ENCODE measurements around the gene PRXL2B. TPM values are rescaled to one million over a fixed set of nuclear protein-coding genes. Genes with fewer than 3 reads are reported as not detected.

The PRXL2B gene
- total RNA-seq, 4 donors from 2014 or later: 0.51 to 20.5 (median 13.2) TPM

DNA sequence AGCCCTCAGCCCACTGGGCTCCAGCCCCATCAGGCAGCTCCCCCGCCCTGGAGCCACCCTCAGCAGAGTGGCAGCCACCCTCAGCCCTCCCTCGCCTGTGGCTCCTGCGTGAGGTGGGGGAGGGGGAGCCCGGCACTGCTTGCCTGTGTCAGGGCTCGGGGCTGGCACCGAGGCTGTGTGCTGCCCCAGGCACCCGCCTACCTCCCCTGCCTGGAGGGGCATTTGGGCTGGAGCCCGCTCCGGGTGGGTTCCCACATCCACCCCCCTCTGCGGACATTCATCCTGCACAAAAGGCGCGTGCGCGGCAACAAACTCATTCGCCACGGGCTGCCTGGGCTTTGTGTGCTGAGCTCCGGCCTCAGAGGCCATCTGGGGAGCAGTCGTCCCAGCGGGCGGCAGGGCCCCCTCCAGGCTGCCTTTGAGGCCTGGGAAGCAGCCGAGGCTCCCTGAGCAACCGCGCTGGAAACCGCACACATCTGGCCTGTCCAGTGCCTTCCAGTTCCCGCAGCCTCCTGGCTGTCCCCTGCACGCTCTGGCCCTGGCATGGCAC is 43.0 kb upstream of the PRXL2B start:
- Histone ChIP-seq H3K4me1 (peaks cover 0 to 23% of the 10 kb centered on the region in 2 donors), H3K36me3 (no peaks in the 10 kb centered on the region), H3K27me3 (no peaks in the 10 kb centered on the region), H3K4me3 (no peak overlapping the region), H3K27ac (no peak overlapping the region), H3K9me3 (no peaks in the 10 kb centered on the region)
- no peak for TF ChIP-seq POLR2A (IDR thresholded peaks at IDR 0.05)
- TF ChIP-seq, protein P1, sequence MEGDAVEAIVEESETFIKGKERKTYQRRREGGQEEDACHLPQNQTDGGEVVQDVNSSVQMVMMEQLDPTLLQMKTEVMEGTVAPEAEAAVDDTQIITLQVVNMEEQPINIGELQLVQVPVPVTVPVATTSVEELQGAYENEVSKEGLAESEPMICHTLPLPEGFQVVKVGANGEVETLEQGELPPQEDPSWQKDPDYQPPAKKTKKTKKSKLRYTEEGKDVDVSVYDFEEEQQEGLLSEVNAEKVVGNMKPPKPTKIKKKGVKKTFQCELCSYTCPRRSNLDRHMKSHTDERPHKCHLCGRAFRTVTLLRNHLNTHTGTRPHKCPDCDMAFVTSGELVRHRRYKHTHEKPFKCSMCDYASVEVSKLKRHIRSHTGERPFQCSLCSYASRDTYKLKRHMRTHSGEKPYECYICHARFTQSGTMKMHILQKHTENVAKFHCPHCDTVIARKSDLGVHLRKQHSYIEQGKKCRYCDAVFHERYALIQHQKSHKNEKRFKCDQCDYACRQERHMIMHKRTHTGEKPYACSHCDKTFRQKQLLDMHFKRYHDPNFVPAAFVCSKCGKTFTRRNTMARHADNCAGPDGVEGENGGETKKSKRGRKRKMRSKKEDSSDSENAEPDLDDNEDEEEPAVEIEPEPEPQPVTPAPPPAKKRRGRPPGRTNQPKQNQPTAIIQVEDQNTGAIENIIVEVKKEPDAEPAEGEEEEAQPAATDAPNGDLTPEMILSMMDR (IDR thresholded peaks at IDR 0.05): no peak
- DNase-seq: no peak
- intact Hi-C loops (cut with DNase I; ENCODE audit: low total_unique reads): no loop called here

DNA sequence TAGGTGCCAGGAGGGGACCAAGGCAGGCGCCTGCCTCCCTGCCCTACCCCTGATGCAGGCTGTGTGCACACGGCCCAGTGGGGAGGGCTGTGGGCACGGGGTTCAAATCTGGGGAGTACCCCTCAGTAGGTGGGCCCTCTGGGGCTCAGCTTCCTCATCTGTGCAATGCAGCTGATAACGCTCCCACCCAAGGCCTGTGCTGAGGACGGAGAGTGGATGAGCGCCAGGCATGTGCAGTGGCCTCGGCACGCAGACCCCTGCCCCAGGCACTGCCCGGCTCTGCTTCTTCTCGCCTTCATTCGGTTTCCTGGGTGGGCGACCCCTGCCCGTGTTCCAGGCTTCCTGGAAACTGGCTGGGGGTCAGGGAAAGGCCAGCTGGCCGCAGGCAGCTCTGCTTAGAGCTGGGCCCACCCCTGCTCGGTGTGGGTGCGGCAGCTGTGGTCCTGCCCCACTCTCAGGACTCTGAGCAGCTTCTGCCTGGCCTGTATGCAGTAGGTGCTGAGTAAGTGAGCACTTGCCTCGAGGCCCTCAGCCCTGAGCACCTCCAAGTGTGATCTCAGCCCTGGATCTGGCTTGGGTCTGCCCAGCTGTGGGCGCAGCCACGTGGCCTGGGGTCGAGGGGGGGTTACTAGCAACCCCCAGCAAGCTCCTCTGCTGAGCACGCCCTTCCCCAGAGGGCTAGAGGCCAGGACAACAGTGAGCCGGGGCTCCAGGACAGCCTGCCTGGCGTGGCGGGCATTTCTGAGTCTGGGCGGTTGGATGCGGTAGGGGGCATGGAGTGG is 42.3 kb upstream of the PRXL2B start:
- intact Hi-C loops (cut with DNase I; ENCODE audit: low total_unique reads): no loop called here
- no peak overlapping the region for H3K4me3 ChIP-seq
- DNase-seq: no peak
- H3K4me1 ChIP-seq: peaks cover 0 to 27% of the 10 kb centered on the region in 2 donors
- no peaks in the 10 kb centered on the region for H3K27me3 ChIP-seq
- no peaks in the 10 kb centered on the region for H3K36me3 ChIP-seq
- no peaks in the 10 kb centered on the region for H3K9me3 ChIP-seq
- TF ChIP-seq POLR2A (IDR thresholded peaks at IDR 0.05): no peak
- TF ChIP-seq, protein P1 (IDR thresholded peaks at IDR 0.05): no peak
- H3K27ac ChIP-seq: peak overlapping the region in 1 of 2 donors; percentile 84

DNA sequence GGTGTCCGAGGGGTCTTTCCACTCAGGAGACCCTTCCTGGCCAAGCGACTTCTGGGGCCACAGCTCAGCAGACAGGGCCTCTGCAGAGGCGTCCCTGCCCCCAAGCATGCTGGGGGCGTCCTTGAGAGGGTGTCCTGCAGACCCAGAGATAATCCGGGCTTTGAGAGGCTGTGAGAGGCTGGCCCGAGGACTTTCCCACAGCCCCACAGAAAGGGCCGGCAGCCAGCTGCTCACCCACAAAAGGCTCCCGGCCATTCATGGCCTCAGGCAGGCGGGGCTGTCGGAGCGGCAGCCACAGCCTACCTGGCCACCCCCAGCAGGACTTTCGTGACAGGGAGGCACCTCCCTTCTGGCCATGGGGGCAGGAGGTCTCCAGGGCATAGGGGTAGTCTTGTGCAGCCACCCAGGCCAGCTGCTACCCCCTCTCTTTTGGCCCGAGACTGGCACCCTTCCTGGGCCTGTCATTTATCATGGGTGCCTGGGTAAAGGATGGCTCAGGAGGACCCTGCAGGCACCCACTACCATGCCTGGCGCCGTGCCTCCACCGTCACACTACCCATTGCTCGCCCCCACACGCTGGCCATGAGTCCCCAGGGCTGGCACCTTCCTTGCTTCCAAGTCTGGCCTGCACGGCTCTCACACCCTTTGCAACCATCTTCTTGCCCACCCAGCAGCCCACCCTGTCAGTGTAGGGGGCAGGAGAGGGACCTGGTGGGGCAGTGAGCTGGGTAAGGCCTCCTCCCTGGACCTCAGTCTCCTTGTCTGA is 41.5 kb upstream of the PRXL2B start:
- Histone ChIP-seq H3K27ac (peak overlapping the region; percentile 84 to 85), H3K27me3 (no peaks in the 10 kb centered on the region), H3K36me3 (no peaks in the 10 kb centered on the region), H3K4me3 (no peak overlapping the region), H3K9me3 (no peaks in the 10 kb centered on the region), H3K4me1 (peaks cover 0 to 29% of the 10 kb centered on the region in 2 donors)
- intact Hi-C loops (cut with DNase I; ENCODE audit: low total_unique reads): loop anchor here (5.0 kb wide), 1 partner anchor 133 kb away; the partner anchor contains the start of gene PEX10
- TF ChIP-seq, protein P1 (IDR thresholded peaks at IDR 0.05): no peak
- no peak for TF ChIP-seq POLR2A (IDR thresholded peaks at IDR 0.05)
- no peak for DNase-seq

DNA sequence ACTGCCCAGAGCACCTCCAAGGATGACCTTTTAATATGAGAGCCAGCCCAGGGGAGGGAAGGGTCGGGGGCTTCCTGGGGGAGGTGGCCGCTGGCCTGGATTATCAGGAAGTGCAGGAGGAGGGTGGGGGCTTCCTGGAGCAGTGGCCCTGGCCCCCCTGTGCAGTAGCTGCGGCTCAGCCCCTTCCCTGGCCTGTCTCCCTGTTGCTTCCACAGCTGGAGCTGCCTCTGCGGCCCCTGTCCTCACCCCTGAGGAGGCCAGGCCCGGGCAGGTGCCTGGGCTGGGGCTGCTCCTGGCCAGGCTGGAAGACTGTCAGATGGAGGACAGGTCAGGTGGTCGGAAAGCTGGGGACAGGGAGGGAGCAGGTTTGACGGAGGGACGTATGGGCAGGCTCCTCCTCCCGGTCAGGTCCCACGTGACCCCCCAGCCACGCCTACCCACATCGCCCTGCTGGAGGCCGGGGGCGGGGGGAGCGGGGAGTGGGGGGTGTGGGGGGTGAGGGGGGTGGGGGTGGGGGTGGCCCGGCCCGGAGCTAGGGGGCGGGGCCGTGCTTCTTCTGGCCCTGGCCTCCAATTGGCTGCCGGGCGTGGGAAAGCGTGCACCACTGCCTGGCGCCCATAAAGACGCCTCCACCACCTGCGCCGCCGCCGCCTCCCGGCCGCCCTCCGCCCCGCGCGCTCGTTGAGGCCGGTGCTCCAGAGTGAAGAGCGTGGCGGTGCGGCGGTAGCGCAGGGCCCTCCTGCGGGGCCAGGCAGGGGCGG is 40.6 kb upstream of the PRXL2B start:
- intact Hi-C loops (cut with DNase I; ENCODE audit: low total_unique reads): loop anchor here (5.0 kb wide), 1 partner anchor 134 kb away; the partner anchor contains the start of gene PEX10
- Histone ChIP-seq H3K27ac (peak overlapping the region; percentile 85 to 95), H3K4me1 (peaks cover 0 to 24% of the 10 kb centered on the region in 2 donors)

More for the DNA sequence above, 40.6 kb upstream of the PRXL2B start:
- Histone ChIP-seq H3K4me3 (peak overlapping the region; percentile 26 to 28), H3K9me3 (no peaks in the 10 kb centered on the region), H3K27me3 (no peaks in the 10 kb centered on the region), H3K36me3 (no peaks in the 10 kb centered on the region)
- TF ChIP-seq, protein P1 (IDR thresholded peaks at IDR 0.05): peak in 1 of 4 experiments; percentile 4
- peak in 1 of 2 donors; percentile 4 for TF ChIP-seq POLR2A (IDR thresholded peaks at IDR 0.05)
- peak; percentile 79 to 84 for DNase-seq
